Measurements from ENCODE around the gene TAS2R14. TPM values are rescaled to one million over a fixed set of nuclear protein-coding genes. Genes with fewer than 3 reads are reported as not detected.

TAS2R14 gene
- total and polyA plus RNA-seq, 2 experiments from 2014 or later: 0.59 to 6.6 TPM

DNA sequence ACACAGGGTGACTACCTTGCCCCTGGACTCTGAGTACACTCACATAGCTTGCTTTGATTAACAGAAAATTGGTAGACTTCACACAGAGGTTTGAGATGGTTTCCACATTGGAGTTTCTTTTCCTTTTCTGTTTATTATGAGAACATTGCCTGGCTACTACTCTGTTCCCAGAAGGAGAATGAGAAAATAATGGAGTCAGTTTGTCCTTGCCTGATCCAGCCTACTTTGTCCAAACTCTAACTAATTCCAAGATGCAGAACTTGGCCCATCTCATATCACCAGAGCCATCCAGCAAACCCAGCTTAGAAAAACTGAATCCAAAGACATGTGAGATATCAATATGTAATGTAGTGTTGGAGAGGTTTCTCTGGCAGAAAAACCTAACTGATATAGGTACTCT, 27.3 kb upstream of the TAS2R14 start:
- DNase-seq (ENCODE audit: low spot score): no peak
- no peaks in the 10 kb centered on the region for H3K9me2 ChIP-seq (replicated peaks; ENCODE audit: insufficient read depth)
- H3K4me1 ChIP-seq (ENCODE audit: insufficient read depth): no peaks in the 10 kb centered on the region
- H3K79me2 ChIP-seq: no peaks in the 10 kb centered on the region
- no peak overlapping the region for H3K27ac ChIP-seq
- no peak overlapping the region for H3K4me2 ChIP-seq
- H3K36me3 ChIP-seq (replicated peaks; ENCODE audit: insufficient read depth, low read depth): no peaks in the 10 kb centered on the region
- no peaks in the 10 kb centered on the region for H3K27me3 ChIP-seq
- H4K20me1 ChIP-seq (ENCODE audit: insufficient read depth, poor library complexity, severe bottlenecking): no peaks in the 10 kb centered on the region
- TF ChIP-seq, protein P1, sequence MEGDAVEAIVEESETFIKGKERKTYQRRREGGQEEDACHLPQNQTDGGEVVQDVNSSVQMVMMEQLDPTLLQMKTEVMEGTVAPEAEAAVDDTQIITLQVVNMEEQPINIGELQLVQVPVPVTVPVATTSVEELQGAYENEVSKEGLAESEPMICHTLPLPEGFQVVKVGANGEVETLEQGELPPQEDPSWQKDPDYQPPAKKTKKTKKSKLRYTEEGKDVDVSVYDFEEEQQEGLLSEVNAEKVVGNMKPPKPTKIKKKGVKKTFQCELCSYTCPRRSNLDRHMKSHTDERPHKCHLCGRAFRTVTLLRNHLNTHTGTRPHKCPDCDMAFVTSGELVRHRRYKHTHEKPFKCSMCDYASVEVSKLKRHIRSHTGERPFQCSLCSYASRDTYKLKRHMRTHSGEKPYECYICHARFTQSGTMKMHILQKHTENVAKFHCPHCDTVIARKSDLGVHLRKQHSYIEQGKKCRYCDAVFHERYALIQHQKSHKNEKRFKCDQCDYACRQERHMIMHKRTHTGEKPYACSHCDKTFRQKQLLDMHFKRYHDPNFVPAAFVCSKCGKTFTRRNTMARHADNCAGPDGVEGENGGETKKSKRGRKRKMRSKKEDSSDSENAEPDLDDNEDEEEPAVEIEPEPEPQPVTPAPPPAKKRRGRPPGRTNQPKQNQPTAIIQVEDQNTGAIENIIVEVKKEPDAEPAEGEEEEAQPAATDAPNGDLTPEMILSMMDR (IDR thresholded peaks at IDR 0.05; ENCODE audit: poor library complexity): no peak
- TF ChIP-seq EZH2 (IDR thresholded peaks at IDR 0.05; ENCODE audit: borderline replicate concordance) (no peak), EZH2phosphoT487 (IDR thresholded peaks at IDR 0.05; ENCODE audit: low read depth, severe bottlenecking, unreplicated experiment) (no peak)
- no peak overlapping the region for H3K4me3 ChIP-seq
- no peak overlapping the region for H2AFZ ChIP-seq
- H3K9me3 ChIP-seq (ENCODE audit: low read depth): no peaks in the 10 kb centered on the region

DNA sequence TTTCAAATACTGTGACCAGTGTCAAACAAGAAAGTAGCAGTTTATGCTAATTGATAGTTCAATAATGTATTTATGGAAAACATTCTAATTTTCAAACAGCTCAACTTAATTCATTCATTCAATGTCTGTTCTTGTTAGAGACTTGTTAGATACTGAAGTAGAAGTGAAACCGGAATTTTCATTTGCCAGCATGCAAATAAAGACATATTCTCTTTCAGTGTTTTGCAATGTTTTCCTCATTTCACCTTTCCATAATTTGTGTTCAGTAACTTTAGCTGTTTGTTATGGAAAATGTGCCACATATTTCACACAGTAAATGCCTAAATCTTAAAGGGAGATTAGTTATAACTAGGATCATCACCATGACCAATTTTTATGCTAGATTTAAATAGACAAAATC, 26.4 kb upstream of the TAS2R14 start:
- DNase-seq (ENCODE audit: low spot score): no peak
- Histone ChIP-seq H3K27me3 (no peaks in the 10 kb centered on the region), H3K79me2 (no peaks in the 10 kb centered on the region), H3K4me1 (ENCODE audit: insufficient read depth) (no peaks in the 10 kb centered on the region), H3K9me2 (replicated peaks; ENCODE audit: insufficient read depth) (no peaks in the 10 kb centered on the region), H3K27ac (no peak overlapping the region), H3K36me3 (replicated peaks; ENCODE audit: insufficient read depth, low read depth) (no peaks in the 10 kb centered on the region), H3K9me3 (ENCODE audit: low read depth) (no peaks in the 10 kb centered on the region), H4K20me1 (ENCODE audit: insufficient read depth, poor library complexity, severe bottlenecking) (no peaks in the 10 kb centered on the region), H3K4me3 (no peak overlapping the region), H3K4me2 (no peak overlapping the region), H2AFZ (no peak overlapping the region)
- 98% methylated on average over 1 of the region's 1 CpG for WGBS (ENCODE audit: low lambda C conversion rate, missing lambda C conversion rate)
- TF ChIP-seq, protein P1 (IDR thresholded peaks at IDR 0.05; ENCODE audit: poor library complexity): no peak
- no peak for TF ChIP-seq EZH2phosphoT487 (IDR thresholded peaks at IDR 0.05; ENCODE audit: low read depth, severe bottlenecking, unreplicated experiment)
- TF ChIP-seq EZH2 (IDR thresholded peaks at IDR 0.05; ENCODE audit: borderline replicate concordance): no peak

DNA sequence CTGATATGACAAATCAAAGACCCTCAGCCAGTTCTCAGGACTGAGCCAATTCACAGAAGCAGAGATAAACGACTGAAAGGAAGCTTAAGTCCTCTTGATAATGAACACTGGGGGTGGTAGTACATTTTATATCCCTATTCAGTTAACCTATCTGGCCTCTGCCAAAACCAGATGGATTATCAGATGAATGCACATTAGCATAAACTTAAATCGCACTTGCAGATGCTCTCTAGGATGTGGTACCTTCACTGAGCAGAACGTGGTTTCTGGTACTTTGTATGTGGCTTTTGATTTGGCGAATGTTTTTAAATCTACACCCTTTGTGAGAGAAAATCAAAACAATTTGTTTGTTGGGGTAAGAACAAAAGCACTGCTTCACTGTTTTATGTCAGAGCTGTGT, 21.1 kb upstream of the TAS2R14 start:
- H3K79me2 ChIP-seq: peaks cover 10% of the 10 kb centered on the region
- WGBS (ENCODE audit: low lambda C conversion rate, missing lambda C conversion rate): 65% methylated on average over 4 of the region's 4 CpGs

More for the DNA sequence above, 21.1 kb upstream of the TAS2R14 start:
- H3K9me2 ChIP-seq (replicated peaks; ENCODE audit: insufficient read depth): no peaks in the 10 kb centered on the region
- H4K20me1 ChIP-seq (ENCODE audit: insufficient read depth, poor library complexity, severe bottlenecking): no peaks in the 10 kb centered on the region
- H2AFZ ChIP-seq: no peak overlapping the region
- no peak for DNase-seq (ENCODE audit: low spot score)
- H3K9me3 ChIP-seq (ENCODE audit: low read depth): no peaks in the 10 kb centered on the region
- H3K4me2 ChIP-seq: no peak overlapping the region
- H3K27me3 ChIP-seq: no peaks in the 10 kb centered on the region
- H3K4me3 ChIP-seq: no peak overlapping the region
- TF ChIP-seq, protein P1 (IDR thresholded peaks at IDR 0.05; ENCODE audit: poor library complexity): no peak
- no peaks in the 10 kb centered on the region for H3K4me1 ChIP-seq (ENCODE audit: insufficient read depth)
- no peaks in the 10 kb centered on the region for H3K36me3 ChIP-seq (replicated peaks; ENCODE audit: insufficient read depth, low read depth)
- H3K27ac ChIP-seq: no peak overlapping the region

Measured in hepatocyte (in vitro differentiated cells).